ENCODE measurements around the gene TGIF1. TPM values are rescaled to one million over a fixed set of nuclear protein-coding genes. Genes with fewer than 3 reads are reported as not detected.

Gene TGIF1
- total RNA-seq, 1 donor from 2014 or later: 111 TPM

- H3K4me3 Mint-ChIP-seq (ENCODE audit: low read depth): no peak overlapping the region
- DNase-seq (ENCODE audit: low spot score, unreplicated experiment): no peak
- no peak overlapping the region for H3K27ac Mint-ChIP-seq
- no peaks in the 10 kb centered on the region for H3K9me3 Mint-ChIP-seq (ENCODE audit: low read depth)
- TF ChIP-seq CTCF (IDR thresholded peaks at IDR 0.05; ENCODE audit: unreplicated experiment): no peak
- H3K27me3 Mint-ChIP-seq: no peaks in the 10 kb centered on the region
- H3K4me1 Mint-ChIP-seq (ENCODE audit: low read depth): peaks cover 40% of the 10 kb centered on the region
- H3K36me3 Mint-ChIP-seq (ENCODE audit: insufficient read depth): no peaks in the 10 kb centered on the region
Observed at GRCh38 chr18:3444296-3444695, 5.7 kb upstream of the TGIF1 start.

GRCh38 chr18:3444954-3445353 is 5.0 kb upstream of the TGIF1 start:
- Mint-ChIP-seq H3K27ac (no peak overlapping the region), H3K4me1 (ENCODE audit: low read depth) (peaks cover 40% of the 10 kb centered on the region), H3K4me3 (ENCODE audit: low read depth) (no peak overlapping the region), H3K9me3 (ENCODE audit: low read depth) (no peaks in the 10 kb centered on the region), H3K36me3 (ENCODE audit: insufficient read depth) (no peaks in the 10 kb centered on the region), H3K27me3 (no peaks in the 10 kb centered on the region)
- no peak for DNase-seq (ENCODE audit: low spot score, unreplicated experiment)
- no peak for TF ChIP-seq CTCF (IDR thresholded peaks at IDR 0.05; ENCODE audit: unreplicated experiment)

GRCh38 chr18:3447068-3447894 is 2.7 kb upstream of the TGIF1 start:
- peak; percentile 37 for DNase-seq (ENCODE audit: low spot score, unreplicated experiment)
- no peak for TF ChIP-seq CTCF (IDR thresholded peaks at IDR 0.05; ENCODE audit: unreplicated experiment)
- peak overlapping the region; percentile 96 for H3K4me3 Mint-ChIP-seq (ENCODE audit: low read depth)
- peak overlapping the region; percentile 100 for H3K27ac Mint-ChIP-seq
- H3K4me1 Mint-ChIP-seq (ENCODE audit: low read depth): peaks cover 30% of the 10 kb centered on the region
- no peaks in the 10 kb centered on the region for H3K9me3 Mint-ChIP-seq (ENCODE audit: low read depth)
- H3K36me3 Mint-ChIP-seq (ENCODE audit: insufficient read depth): no peaks in the 10 kb centered on the region
- no peaks in the 10 kb centered on the region for H3K27me3 Mint-ChIP-seq

GRCh38 chr18:3447895-3448837 is 1.8 kb upstream of the TGIF1 start:
- peak; percentile 90 for DNase-seq (ENCODE audit: low spot score, unreplicated experiment)
- peak overlapping the region; percentile 96 for H3K4me3 Mint-ChIP-seq (ENCODE audit: low read depth)
- peaks cover 30% of the 10 kb centered on the region for H3K4me1 Mint-ChIP-seq (ENCODE audit: low read depth)
- H3K27me3 Mint-ChIP-seq: no peaks in the 10 kb centered on the region
- TF ChIP-seq CTCF (IDR thresholded peaks at IDR 0.05; ENCODE audit: unreplicated experiment): peak; percentile 24
- H3K27ac Mint-ChIP-seq: peak overlapping the region; percentile 100
- no peaks in the 10 kb centered on the region for H3K9me3 Mint-ChIP-seq (ENCODE audit: low read depth)
- H3K36me3 Mint-ChIP-seq (ENCODE audit: insufficient read depth): peaks cover 3% of the 10 kb centered on the region

- H3K27ac Mint-ChIP-seq: peak overlapping the region; percentile 100
- H3K9me3 Mint-ChIP-seq (ENCODE audit: low read depth): no peaks in the 10 kb centered on the region
- peak overlapping the region; percentile 96 for H3K4me3 Mint-ChIP-seq (ENCODE audit: low read depth)
- no peak for TF ChIP-seq CTCF (IDR thresholded peaks at IDR 0.05; ENCODE audit: unreplicated experiment)
- H3K36me3 Mint-ChIP-seq (ENCODE audit: insufficient read depth): peaks cover 3% of the 10 kb centered on the region
- peak; percentile 47 for DNase-seq (ENCODE audit: low spot score, unreplicated experiment)
- no peaks in the 10 kb centered on the region for H3K27me3 Mint-ChIP-seq
- peaks cover 35% of the 10 kb centered on the region for H3K4me1 Mint-ChIP-seq (ENCODE audit: low read depth)
Observed at GRCh38 chr18:3448838-3449511, 997 bp upstream of the TGIF1 start.

Measured in progenitor cell of endocrine pancreas (in vitro differentiated cells).